A673 (cell line): ENCODE measurements around the gene SLX4. TPM values are rescaled to one million over a fixed set of nuclear protein-coding genes. Genes with fewer than 3 reads are reported as not detected.

Source experiments
- Bru-seq: library from RNA; stranded (reverse); fragments of 400-500 nt; gene quantifications from one replicate; lab custom pipeline; 2021; lab: Mats Ljungman, UMichigan
- BruChase-seq, 2 experiments: library from RNA; stranded (reverse); fragments of 400-500 nt; gene quantifications; one replicate each; lab custom pipeline; 2021; lab: Mats Ljungman, UMichigan
- BruUV-seq: library from RNA; stranded (reverse); fragments of 400-500 nt; replicated peaks from 2 replicates; lab custom pipeline; 2021; lab: Mats Ljungman, UMichigan
- CTCF ChIA-PET: fragments of 300-600 bp; sonication (Branson Sonifier 250); formaldehyde crosslinking; loops from one replicate; lab custom pipeline; 2022; ENCODE audit warnings: antibody characterized with exemption; lab: Charles Lee
- POLR2A ChIA-PET: fragments of 300-600 bp; sonication (Branson Sonifier 250); formaldehyde crosslinking; loops from one replicate; lab custom pipeline; 2022; ENCODE audit warnings: antibody characterized with exemption; ENCODE audit not compliant: low non-redundant PET; lab: Charles Lee
- DNase-seq: peaks from one replicate; pipeline ENCODE4 v3.0.0-alpha.2; 2015; ENCODE audit warnings: low spot score
- H3K27ac ChIP-seq: fragments of 200-600 bp; sonication (generic); 2 replicates; pipeline ENCODE4 v1.5.1; 2016; ENCODE audit warnings: mixed run types, low read depth, mild to moderate bottlenecking, mixed read lengths, antibody characterized with exemption, low read length; ENCODE audit not compliant: poor library complexity, severe bottlenecking
- H3K27me3 ChIP-seq: fragments of 200-600 bp; sonication (generic); replicated peaks from 2 replicates; pipeline ENCODE4 v1.6.1; 2017; ENCODE audit warnings: mixed run types, low read depth, mild to moderate bottlenecking, mixed read lengths, antibody characterized with exemption, low read length; ENCODE audit not compliant: insufficient read depth, poor library complexity
- H3K36me3 ChIP-seq: fragments of 200-600 bp; sonication (generic); 2 replicates; pipeline ENCODE4 v1.6.1; 2016; ENCODE audit warnings: mixed run types, mild to moderate bottlenecking, mixed read lengths, antibody characterized with exemption, low read length; ENCODE audit not compliant: insufficient read depth, poor library complexity, severe bottlenecking
- H3K4me1 ChIP-seq: fragments of 200-600 bp; sonication (generic); 2 replicates; pipeline ENCODE4 v1.6.1; 2017; ENCODE audit warnings: mixed run types, mild to moderate bottlenecking, mixed read lengths, antibody characterized with exemption, low read length; ENCODE audit not compliant: insufficient read depth, poor library complexity, severe bottlenecking
- H3K4me3 ChIP-seq: fragments of 200-600 bp; sonication (generic); 2 replicates; pipeline ENCODE4 v1.5.1; 2016; ENCODE audit warnings: low read depth, mixed run types, mild to moderate bottlenecking, mixed read lengths, low read length; ENCODE audit not compliant: poor library complexity, severe bottlenecking
- H3K9me3 ChIP-seq: fragments of 200-600 bp; sonication (generic); 2 replicates; pipeline ENCODE4 v1.6.1; 2016; ENCODE audit warnings: mixed run types, low read depth, mild to moderate bottlenecking, mixed read lengths, antibody characterized with exemption, low read length; ENCODE audit not compliant: poor library complexity, severe bottlenecking
- EZH2 ChIP-seq: fragments of 200-600 bp; sonication (generic); IDR thresholded peaks from 2 replicates; pipeline ENCODE4 v1.6.1; 2017; ENCODE audit warnings: borderline replicate concordance, low read depth, mild to moderate bottlenecking, mixed read lengths, antibody characterized with exemption, low read length; ENCODE audit not compliant: poor library complexity, severe bottlenecking
- intact Hi-C: fragments of 100-400 bp; cut with micrococcal nuclease; formaldehyde crosslinking; loops from one replicate; pipeline ENCODE4 v1.10.0; 2022; ENCODE audit not compliant: unreplicated experiment
- long read RNA-seq: library from polyadenylated mRNA; stranded (forward); transcript quantifications from one replicate; pipeline ENCODE4 v2.0.0, GENCODE V29; 2022
- total RNA-seq: library from RNA; stranded (reverse); gene quantifications from 2 replicates; pipeline ENCODE4 v1.2.3, GENCODE V29; 2021
- TF ChIP-seq, protein P1 (sequence below): fragments of 300-800, 200-600 bp; sonication (generic); conservative IDR thresholded peaks from 2 replicates; pipeline ENCODE4 v1.5.1; 2017; ENCODE audit warnings: low read depth, mild to moderate bottlenecking, antibody characterized with exemption, low read length, moderate library complexity, mixed read lengths

SLX4 gene
- total RNA-seq (15.1 and 16.1 TPM in 2 replicates), Bru-seq, nascent RNA (percentile 56 among the genes with signal in this experiment), BruChase-seq, experiment 1, labeled RNA remaining after a 2-hour chase (percentile 62 among the genes with signal in this experiment), BruChase-seq, experiment 2, labeled RNA remaining after a 6-hour chase (percentile 65 among the genes with signal in this experiment)
- long read RNA-seq, full-length matches to known transcripts, result 1 of 13 reads
- long read RNA-seq, partial matches to known transcripts, result 12 of 13 reads
- long read RNA-seq, other reads (novel, unspliced or antisense), result 0 of 13 reads

DNA sequence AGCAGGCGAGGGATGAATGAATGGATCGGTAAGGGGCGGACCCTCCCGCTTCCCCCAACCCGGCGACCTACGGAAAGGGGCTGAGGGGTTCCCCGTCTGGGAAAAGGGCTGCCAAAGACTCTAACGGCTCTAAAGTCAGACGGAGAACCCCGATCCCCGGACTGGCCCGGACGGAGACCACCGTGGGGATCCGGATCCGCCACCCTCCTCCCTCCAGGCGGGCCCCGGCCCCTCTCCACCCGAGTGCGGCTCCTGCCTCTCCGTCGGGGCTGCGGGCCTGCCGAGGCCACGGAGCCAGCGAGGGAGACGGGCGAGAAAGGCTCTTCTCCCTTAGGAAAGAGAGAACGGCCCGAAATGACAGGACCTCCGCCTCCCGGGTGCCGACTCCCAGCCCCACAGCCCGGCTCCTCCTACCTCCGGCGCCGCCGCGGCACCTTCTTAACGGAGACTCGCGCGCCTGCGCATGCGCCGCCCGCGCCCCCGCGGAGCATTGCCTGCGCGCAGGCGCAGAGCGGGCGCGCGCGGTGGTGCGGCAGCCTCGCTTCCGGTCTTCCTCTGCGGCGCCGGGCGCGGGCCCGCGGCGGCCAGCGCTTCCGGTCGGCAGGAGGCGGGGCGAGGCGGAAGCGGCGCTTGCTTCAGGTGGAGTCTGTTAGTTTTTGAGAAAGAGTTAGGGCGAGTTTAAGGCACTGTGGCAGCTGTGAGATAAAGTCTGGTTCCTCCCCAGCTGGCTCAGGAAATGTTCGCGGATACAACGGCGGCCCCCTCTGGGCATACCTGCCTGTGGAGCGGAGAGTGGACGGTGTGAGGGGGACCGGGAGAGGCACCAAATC, at the start of gene SLX4:
Gene SLX4, minus strand, starts transcription at position 461 of the 830 bp plus-strand sequence. CDS start 2,642 bp downstream, outside the sequence.
- Histone ChIP-seq H3K9me3 (no peaks in the 10 kb centered on the region), H3K36me3 (peaks cover 4% of the 10 kb centered on the region), H3K27ac (peak within 1 kb of the TSS; percentile 85), H3K27me3 (no peaks in the 10 kb centered on the region), H3K4me1 (peaks cover 8% of the 10 kb centered on the region), H3K4me3 (peak within 1 kb of the TSS; percentile 92)
- intact Hi-C loops, result no loop called here
- DNase-seq, result peak; percentile 96
- POLR2A ChIA-PET, result interaction anchor here (1.0 kb wide), 1 partner anchor 15 kb away, joined by 5 read pairs; no protein-coding TSS in a partner anchor
- CTCF ChIA-PET, result interaction anchor here (0.5 kb wide), 1 partner anchor 704 kb away, joined by 10 read pairs; no protein-coding TSS in a partner anchor
- no TSS peak for BruUV-seq
- TF ChIP-seq, protein P1, sequence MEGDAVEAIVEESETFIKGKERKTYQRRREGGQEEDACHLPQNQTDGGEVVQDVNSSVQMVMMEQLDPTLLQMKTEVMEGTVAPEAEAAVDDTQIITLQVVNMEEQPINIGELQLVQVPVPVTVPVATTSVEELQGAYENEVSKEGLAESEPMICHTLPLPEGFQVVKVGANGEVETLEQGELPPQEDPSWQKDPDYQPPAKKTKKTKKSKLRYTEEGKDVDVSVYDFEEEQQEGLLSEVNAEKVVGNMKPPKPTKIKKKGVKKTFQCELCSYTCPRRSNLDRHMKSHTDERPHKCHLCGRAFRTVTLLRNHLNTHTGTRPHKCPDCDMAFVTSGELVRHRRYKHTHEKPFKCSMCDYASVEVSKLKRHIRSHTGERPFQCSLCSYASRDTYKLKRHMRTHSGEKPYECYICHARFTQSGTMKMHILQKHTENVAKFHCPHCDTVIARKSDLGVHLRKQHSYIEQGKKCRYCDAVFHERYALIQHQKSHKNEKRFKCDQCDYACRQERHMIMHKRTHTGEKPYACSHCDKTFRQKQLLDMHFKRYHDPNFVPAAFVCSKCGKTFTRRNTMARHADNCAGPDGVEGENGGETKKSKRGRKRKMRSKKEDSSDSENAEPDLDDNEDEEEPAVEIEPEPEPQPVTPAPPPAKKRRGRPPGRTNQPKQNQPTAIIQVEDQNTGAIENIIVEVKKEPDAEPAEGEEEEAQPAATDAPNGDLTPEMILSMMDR, result no peak
- TF ChIP-seq EZH2, result no peak

GRCh38 chr16:3659251-3659650, 47.8 kb upstream of the SLX4 start:
- ChIA-PET CTCF (no interaction called here), POLR2A (no interaction called here)
- H3K27ac ChIP-seq, result no peak overlapping the region
- no peak for DNase-seq
- no peak overlapping the region for H3K4me3 ChIP-seq
- peaks cover 92% of the 10 kb centered on the region for H3K36me3 ChIP-seq
- BruUV-seq, result TSS peak; percentile 23
- no peaks in the 10 kb centered on the region for H3K27me3 ChIP-seq
- intact Hi-C loops, result no loop called here
- no peaks in the 10 kb centered on the region for H3K9me3 ChIP-seq
- TF ChIP-seq, protein P1, result no peak
- TF ChIP-seq EZH2, result no peak
- no peaks in the 10 kb centered on the region for H3K4me1 ChIP-seq
